GF-D8 (cell line): ENCODE results near the gene BTBD2.
"Not testable (repeated sequence)": the region's sequence is repeated elsewhere in the genome, so short reads cannot be mapped to it uniquely, and the experiment has no call there.

Experiments used
- DNase-seq: peaks from one replicate; lab custom pipeline; 2025; lab: John Stamatoyannopoulos, UW

BTBD2 gene

GRCh38 chr19:2014131-2014571 lies 1.4 kb downstream of the BTBD2 start:
- no peak for DNase-seq

- DNase-seq = no peak
These were observed 1.9 kb downstream of the BTBD2 start for GRCh38 chr19:2013683-2013961.

- no peak for DNase-seq
These were observed 2.4 kb downstream of the BTBD2 start for GRCh38 chr19:2012941-2013682.

GRCh38 chr19:2011169-2011568 lies 4.3 kb downstream of the BTBD2 start:
- no peak for DNase-seq

GRCh38 chr19:2010135-2010668 lies 5.3 kb downstream of the BTBD2 start:
- no peak for DNase-seq

GRCh38 chr19:2003874-2004273 lies 11.6 kb downstream of the BTBD2 start:
- DNase-seq = no peak

- DNase-seq = no peak
These were observed 15.5 kb downstream of the BTBD2 start for GRCh38 chr19:1999856-2000515.

- no peak for DNase-seq
These were observed 16.5 kb downstream of the BTBD2 start for GRCh38 chr19:1998712-1999708.

GRCh38 chr19:1997353-1998233 lies 17.9 kb downstream of the BTBD2 start:
- no peak for DNase-seq

GRCh38 chr19:1992759-1993260 lies 22.7 kb downstream of the BTBD2 start:
- no peak for DNase-seq

- no peak for DNase-seq
These were observed 24.2 kb downstream of the BTBD2 start for GRCh38 chr19:1991018-1991913.

- DNase-seq = no peak
These were observed 25.1 kb downstream of the BTBD2 start for GRCh38 chr19:1990230-1991017.

- DNase-seq = no peak
These were observed 25.8 kb downstream of the BTBD2 start for GRCh38 chr19:1989513-1990229.

GRCh38 chr19:1988464-1988863 lies 27.1 kb downstream of the BTBD2 start:
- not testable (repeated sequence) for DNase-seq

- DNase-seq = no peak
These were observed 28.0 kb downstream of the BTBD2 start for GRCh38 chr19:1987197-1988187.

GRCh38 chr19:1986357-1987162 lies 29.0 kb downstream of the BTBD2 start:
- no peak for DNase-seq
